Measurements from ENCODE around the gene SMIM35.

The SMIM35 gene

DNA sequence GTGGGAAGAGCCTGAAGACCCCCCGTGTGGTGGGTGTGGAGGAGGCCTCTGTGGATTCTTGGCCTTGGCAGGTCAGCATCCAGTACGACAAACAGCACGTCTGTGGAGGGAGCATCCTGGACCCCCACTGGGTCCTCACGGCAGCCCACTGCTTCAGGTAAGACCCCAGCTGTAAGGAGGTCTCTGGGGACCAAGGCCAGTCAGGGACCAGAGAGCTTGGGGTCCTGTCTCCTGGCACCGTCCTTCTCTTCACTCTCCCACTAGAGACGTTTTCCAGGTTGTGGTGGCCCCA lies 24.9 kb upstream of the SMIM35 start:
- no peak overlapping the region for H3K4me3 ChIP-seq (ENCODE audit: low read length)
- DNase-seq (ENCODE audit: low read depth, low spot score) = no peak

DNA sequence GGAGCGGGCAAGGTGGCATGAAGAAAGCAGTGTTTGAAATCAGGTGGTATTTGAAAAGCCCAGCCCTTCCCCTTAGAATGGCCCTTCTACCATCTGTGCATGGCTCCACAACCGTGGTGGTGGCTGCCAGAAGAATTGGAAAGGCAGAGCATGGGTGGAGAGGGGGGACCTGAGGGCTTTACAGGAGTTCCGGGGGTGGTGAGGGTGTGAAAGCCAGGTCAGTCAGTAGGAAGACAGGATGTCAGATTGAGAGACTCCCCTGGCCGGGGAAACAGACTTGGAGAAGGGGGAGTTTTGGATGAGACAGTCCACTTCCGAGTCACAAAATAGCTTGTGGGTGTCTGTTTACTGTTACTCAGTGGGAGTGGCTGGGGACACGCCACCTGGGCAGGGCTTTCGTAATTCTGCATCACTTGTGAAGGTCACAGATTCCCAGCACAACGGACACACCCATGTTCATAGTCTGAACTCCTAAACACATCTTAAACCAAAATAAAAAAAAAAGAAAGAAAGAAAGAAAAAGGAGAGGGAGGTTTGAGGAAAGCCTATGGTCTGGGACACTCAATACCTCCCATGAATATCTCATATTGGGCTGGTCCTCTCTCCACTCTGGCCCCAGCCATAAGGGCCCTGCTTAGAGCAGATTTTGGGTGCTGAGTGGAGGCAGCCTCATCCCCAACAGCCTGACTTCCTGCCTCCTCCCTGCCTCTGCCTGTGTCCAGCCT lies 24.4 kb upstream of the SMIM35 start:
- H3K4me3 ChIP-seq (ENCODE audit: low read length) = no peak overlapping the region
- no peak for DNase-seq (ENCODE audit: low read depth, low spot score)

DNA sequence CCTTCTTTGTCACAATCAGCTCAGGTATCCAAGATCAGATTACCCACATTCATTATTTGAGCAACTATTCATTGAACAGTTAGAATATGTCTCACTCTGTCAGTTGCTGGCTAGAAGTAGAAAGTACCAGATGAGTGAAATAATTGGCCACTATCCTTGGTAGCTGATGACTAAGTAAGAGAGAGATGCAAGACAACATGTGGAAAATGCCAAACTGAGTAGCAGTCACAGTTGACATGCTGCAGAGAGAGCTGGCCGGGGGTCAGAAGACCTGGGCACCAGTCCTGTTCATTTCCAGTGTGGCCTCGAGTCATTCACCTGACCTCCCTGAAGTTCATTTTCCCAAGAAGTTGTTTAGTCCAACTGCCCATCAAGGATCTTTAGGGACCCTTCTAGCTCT lies 22.5 kb upstream of the SMIM35 start:
- H3K4me3 ChIP-seq (ENCODE audit: low read length) = no peak overlapping the region
- no peak for DNase-seq (ENCODE audit: low read depth, low spot score)

DNA sequence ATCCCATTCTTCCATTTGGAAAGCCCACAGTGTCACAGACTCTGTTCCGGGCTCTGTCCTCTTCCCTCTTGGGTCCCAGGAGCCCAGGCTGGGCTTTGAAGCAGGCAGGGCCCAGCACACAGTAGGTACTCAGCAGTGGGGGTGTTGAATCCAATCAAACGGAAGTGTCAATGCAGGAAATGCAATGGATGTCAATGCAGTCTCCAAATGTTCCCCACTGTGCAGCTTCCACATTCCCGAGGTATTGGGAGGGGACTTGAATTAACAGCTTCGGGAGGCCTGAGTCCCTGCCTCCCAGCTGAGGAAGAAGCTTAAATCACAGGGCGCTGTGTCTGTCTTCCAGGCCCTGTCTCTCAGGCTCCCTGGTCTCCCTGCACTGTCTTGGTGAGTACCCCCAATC lies 21.8 kb upstream of the SMIM35 start:
- no peak for DNase-seq (ENCODE audit: low read depth, low spot score)
- H3K4me3 ChIP-seq (ENCODE audit: low read length) = no peak overlapping the region

DNA sequence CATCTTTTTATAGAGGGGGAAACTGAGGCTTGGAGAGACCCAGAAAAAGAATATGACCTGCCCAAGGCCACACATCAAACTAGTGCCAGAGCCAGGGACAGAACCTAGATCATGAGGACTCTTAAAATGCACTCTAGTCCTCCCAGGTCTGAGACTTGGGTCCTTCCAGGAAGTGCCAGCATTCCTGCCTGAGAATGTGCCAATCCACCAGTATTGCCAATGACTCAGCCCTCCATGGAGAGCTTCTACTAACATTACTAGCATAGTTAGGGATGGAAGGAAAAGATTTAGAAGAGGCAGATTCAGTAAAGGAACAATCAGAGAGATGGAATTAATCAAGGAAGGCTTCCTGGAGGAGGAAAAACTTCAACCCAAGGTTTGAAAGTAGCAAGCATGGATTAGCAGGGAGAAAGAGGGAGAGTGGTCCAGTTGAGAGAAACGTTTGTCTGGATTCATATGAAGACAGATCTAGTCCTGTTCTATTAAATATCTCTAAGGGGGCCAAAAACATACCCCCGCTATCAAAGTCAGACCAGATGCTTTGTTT lies 20.1 kb upstream of the SMIM35 start:
- H3K4me3 ChIP-seq (ENCODE audit: low read length) = no peak overlapping the region
- DNase-seq (ENCODE audit: low read depth, low spot score) = no peak

DNA sequence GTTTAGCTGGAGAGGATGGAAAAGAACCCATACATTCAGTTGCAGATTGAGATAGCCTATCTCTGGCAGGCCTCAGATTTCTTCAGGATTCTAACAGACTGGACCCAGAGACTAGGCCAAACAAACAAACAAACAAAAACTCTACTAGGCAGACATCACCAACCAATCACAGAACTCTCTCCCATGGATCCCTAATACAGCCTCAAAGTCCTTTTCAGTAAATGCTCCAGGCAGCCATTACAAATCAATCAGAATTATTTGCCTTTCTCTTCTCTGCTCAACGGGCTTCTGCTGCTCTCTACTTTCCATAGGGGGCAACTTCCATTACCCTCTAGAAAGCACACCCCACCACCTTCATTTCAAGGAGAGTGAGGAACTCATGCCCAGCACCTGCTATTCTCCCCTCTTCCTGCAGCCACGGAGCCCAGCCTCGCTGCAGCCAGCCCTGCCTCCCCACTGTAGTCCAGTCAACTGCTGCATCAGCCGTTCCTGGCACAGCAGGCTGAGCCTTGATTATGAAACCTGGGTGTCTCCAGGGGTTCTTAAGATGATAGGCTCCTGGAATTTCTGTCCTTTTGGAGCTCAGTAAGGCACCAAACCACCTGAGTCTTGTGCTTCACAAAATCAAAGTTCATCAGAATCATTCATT lies 19.0 kb upstream of the SMIM35 start:
- DNase-seq (ENCODE audit: low read depth, low spot score) = no peak
- H3K4me3 ChIP-seq (ENCODE audit: low read length) = no peak overlapping the region

DNA sequence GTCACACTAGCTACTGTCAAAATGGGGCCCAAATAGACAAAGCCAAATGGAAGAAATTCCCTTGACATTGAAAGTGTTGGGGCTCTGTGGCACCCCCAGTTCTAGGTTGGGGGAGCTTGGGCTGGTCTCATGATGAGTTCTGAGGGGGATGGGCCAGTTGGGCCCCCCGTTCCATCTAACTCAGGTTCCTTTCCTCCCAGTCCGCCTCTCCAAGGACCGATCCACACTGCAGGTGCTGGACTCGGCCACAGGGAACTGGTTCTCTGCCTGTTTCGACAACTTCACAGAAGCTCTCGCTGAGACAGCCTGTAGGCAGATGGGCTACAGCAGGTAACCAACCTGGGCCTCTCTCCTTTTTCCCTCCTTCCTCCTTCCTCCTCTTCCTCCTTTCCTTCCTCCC lies 17.7 kb upstream of the SMIM35 start:
- no peak for DNase-seq (ENCODE audit: low read depth, low spot score)
- H3K4me3 ChIP-seq (ENCODE audit: low read length) = no peak overlapping the region

DNA sequence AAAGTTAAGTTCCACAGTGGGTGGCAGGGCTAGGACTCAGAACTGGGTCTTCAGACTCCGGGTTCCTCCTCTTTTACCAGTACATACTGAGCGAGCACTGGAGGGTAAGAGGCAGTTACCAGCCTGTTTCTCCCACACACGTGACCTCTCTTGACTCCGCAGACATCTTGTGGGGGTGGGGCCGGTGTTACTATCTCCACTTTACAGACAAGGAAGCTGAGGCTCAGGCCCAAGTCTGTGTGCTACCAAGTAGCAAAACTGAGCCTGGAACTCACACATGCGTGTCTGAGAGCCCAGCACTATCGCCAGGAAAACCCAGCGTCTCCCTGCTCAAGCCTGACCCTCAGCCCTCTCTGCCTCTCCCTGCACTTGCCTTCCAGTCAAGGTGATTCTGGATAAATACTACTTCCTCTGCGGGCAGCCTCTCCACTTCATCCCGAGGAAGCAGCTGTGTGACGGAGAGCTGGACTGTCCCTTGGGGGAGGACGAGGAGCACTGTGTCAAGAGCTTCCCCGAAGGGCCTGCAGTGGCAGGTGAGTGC lies 16.0 kb upstream of the SMIM35 start:
- DNase-seq (ENCODE audit: low read depth, low spot score) = no peak
- H3K4me3 ChIP-seq (ENCODE audit: low read length) = no peak overlapping the region

DNA sequence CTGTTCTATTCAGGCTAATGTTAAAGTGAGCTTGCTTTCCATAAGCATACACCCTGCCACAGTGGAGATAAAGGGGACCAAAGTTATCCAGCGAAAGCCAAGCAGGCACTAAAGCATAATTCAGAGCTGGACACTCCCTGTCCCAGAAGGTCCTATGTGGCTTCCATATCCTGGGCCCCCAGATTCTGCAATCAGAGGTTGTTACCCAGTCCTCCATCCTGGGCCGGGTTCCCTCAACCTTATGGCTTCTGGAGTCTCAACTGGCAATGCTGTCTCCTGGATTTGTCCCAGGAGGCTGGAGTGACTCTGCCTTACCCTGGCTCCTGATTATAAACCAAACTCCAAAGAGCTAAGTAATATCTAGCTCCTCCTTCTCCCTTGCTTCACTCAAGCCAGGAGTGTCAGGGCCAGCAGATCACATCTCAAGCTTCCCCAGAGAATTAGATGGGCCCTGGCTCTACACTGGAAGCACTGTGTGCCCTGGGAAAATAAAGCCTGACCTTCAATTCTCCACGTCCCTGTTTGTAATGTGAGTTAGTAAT lies 14.0 kb upstream of the SMIM35 start:
- no peak for DNase-seq (ENCODE audit: low read depth, low spot score)
- no peak overlapping the region for H3K4me3 ChIP-seq (ENCODE audit: low read length)

DNA sequence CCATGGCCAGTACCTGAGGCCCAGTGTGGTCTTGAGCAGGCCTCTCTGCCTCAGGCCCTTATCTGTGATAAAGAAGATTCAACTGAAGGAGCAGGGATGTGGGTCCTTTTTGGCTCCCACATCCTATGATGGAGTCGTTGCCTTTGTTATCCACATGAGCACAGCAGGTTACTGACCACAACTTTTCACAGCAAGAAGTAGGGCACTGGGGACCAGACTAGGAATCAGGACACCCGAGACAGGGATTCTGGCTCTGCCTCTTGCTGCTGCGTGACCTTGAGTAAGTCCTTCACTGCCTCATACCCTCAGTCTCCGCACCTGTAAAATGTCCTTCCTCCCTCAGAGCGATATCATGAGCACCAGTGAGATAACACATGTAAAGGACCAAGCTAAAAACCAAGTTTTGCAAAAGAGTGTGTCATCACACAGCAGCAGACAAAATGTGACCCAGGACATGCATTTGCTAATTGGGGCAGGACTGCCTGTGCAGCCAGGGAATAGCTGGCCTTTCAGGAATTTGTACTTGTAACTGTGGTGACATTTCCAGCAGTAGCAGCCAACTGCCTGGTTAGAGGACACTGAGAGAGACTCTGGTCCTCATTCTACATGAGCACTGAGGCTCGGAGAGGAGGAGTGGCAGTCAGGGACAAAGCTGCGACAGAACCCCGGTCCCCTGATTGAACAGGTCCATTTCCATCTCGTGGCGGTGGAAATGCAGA lies 13.2 kb upstream of the SMIM35 start:
- no peak overlapping the region for H3K4me3 ChIP-seq (ENCODE audit: low read length)
- no peak for DNase-seq (ENCODE audit: low read depth, low spot score)

DNA sequence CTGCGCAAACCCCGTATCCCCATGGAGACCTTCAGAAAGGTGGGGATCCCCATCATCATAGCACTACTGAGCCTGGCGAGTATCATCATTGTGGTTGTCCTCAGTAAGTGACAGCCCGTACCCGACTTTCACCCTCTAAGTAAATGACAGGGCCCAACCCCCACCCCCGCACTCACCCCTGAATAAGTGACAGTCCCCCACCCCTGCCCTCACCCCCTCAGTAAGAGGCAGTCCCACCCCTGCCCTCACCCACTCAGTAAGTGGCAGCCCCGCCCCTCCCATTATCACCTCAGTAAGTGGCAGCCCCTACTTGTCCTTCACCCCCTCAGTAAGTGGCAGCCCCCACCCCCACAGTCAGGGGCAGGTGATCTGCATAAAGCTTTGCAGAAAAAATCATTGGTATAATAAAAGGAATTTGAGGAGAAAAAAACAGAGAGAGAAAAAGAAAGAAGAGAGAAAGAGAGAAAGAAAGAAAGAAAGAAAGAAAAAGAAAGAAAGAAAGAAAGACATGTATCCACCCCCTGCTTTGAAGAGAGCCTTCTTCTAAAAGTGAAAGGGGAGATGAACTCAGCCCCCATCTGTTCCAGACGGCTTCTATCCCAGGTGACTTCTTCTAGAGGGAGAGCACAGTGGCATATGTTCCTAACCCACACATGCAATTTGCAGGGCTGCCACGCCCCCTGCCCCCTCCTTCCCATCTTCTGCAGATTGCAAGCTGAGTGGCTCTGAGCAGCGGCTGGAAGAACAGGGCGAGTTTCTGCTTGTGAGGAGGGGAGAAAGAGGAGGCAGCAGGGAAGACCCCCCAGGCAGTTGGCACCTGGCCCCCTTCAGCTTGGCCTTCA lies 12.5 kb upstream of the SMIM35 start:
- no peak for DNase-seq (ENCODE audit: low read depth, low spot score)

DNA sequence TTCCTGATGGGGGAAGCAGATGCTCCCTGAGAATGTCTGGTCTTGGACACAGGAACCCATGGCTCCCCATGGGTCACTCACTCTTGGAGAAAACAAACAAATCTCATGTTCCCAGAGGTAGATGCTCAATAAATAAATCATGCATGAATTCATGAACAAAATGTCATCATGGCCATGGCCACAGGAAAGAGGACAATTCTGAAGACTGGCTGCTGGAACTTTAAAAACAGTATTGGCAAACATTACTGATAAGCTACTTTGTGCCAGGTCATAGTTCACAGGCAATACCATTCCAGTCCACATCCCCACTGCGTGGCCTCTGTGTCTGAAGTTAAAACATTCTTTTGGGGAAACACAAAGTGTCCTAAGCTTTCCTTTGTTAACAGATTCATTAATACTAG lies 9.2 kb upstream of the SMIM35 start:
- H3K4me3 ChIP-seq (ENCODE audit: low read length) = no peak overlapping the region
- no peak for DNase-seq (ENCODE audit: low read depth, low spot score)

More for the DNA sequence above, 12.5 kb upstream of the SMIM35 start:
- H3K4me3 ChIP-seq (ENCODE audit: low read length) = no peak overlapping the region

DNA sequence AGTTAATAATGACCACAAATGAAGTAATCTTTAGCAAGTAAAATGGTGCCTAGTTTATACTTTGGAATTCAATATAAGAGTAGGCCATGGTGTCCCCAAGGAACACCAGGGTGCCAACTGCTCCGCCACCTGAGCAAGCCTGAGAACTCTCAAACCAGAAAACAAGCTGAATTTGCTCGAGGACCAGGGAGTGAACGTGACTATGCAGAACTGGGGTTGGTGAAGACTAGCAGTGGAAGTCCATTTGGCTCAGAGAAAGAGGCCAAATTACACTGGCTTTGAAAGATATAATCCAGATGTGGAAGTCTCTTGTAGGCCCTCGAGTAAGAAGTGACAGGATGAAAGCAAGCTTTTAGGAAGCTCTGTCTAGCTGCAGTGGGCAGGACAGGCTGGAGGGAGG lies 8.7 kb upstream of the SMIM35 start:
- no peak for DNase-seq (ENCODE audit: low read depth, low spot score)
- H3K4me3 ChIP-seq (ENCODE audit: low read length) = no peak overlapping the region

DNA sequence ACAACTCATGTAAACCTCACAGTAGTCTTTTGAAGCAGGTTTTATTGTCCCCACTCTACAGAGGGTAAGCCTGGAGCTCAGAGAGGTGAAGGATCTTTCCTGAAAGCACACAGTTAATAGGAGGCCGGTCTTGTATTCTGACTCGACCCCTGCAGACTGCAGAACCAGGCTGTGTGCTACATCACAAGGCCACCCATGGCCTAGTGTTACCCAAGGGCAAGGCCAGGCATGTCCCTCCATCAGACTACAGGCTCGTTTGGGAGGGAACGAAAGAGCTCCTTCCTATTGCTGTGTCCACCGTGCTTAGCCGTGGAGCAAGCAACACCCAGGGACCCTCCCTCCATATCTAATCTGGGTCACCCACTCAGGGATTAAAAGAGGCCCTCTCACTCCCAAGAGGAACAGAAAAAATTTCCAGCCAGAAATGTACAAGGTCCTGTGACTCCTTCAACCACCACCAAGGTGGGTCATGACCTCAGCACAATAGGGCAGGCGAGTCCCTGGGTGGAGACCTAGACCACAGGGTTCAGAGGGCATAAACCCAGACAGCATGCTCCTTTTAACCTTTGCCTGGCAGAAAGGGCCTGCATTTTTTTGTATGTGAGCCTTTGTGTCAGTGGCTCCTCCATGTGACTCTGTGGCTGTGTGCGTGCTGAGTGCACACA lies 6.3 kb upstream of the SMIM35 start:
- H3K4me3 ChIP-seq (ENCODE audit: low read length) = no peak overlapping the region
- DNase-seq (ENCODE audit: low read depth, low spot score) = no peak

DNA sequence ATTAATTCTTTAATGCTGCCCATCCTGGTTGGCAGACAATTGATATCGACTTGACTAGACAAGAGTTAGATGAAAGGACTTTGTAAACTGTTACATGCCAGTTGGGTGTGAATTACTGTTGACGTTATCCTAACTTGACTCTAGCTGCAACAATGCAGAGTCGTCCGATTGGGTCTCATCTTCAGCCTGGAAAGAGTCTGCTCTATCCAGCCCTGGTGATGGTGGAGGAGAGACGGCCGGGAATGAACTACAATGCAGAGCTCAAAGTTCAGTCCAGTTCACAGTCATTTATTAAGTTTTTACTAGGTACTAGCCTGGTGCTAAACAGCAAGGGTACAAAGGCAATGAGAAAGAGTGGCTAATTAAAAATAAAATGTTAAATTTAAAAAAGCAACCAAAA lies 4.9 kb upstream of the SMIM35 start:
- no peak for DNase-seq (ENCODE audit: low read depth, low spot score)
- no peak overlapping the region for H3K4me3 ChIP-seq (ENCODE audit: low read length)

DNA sequence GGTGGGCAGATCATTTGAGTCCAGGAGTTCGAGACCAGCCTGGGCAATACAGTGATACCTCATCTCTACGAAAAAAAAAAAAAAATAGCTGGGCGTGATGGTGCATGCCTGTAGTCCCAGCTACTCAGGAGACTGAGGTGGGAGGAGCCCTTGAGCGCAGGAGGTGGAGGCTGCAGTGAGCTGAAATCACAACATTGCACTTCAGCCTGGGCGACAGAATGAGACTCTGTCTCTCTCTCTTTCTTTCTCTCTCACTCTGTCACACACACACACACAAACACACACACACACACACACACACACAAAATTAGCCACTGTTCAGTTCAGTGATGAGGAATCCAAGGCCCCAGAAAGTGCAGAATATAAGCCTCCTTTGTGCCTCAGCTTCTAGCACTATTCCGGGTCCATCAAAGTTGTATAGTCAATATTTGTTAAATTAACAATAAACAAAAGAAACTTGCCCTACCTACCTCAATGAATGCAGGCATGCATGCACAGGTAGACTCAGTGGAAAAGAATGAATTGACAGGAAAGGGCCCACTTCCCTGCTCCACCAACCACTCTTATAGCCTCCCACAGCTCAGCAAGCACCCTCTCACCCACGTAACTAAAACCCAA lies 3.9 kb upstream of the SMIM35 start:
- no peak overlapping the region for H3K4me3 ChIP-seq (ENCODE audit: low read length)
- no peak for DNase-seq (ENCODE audit: low read depth, low spot score)

DNA sequence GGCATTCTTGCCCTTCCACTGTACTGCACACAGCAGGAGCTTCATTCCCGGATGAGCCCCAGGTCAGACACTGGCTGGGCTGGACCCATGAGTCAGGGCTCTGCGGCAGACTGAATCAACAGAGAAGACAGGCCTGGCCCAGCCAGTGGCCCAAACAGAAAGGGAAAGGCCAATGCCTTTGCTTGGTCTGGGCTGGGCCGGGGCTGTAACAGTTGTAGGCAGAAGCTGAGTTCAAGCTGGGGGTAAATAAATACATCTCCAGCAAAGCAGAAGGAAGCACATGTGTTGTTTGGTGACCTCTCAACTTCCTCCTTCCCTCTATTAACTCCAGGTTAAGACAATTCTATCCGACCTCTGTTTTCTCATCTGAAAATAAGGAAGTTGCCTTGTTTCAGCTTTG lies 1.8 kb upstream of the SMIM35 start:
- DNase-seq (ENCODE audit: low read depth, low spot score) = no peak
- H3K4me3 ChIP-seq (ENCODE audit: low read length) = no peak overlapping the region

DNA sequence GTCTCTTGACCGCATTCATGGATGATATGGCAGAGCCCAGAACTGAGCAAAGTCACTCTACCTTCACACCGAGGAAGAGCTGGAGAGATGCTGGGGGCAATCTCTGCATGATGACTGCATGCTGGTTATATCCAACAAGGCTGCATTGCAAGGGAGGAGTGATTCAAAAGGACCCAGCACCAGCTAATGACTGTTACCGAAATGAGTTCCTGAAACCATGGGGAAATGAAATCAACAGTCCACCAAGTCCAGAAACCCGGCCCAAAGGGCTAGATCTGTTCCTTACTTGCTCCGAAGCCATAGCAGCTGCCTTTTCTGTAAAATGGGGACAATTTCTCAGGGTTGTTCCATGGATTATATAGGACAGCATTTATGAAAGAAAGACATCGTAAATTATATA lies 1.2 kb upstream of the SMIM35 start:
- no peak overlapping the region for H3K4me3 ChIP-seq (ENCODE audit: low read length)
- no peak for DNase-seq (ENCODE audit: low read depth, low spot score)
